NCI-H510A (cell line): ENCODE data around the gene FLYWCH1.

Source experiments
- DNase-seq: peaks from one replicate; lab custom pipeline; 2025; lab: John Stamatoyannopoulos, UW

The FLYWCH1 gene

DNA sequence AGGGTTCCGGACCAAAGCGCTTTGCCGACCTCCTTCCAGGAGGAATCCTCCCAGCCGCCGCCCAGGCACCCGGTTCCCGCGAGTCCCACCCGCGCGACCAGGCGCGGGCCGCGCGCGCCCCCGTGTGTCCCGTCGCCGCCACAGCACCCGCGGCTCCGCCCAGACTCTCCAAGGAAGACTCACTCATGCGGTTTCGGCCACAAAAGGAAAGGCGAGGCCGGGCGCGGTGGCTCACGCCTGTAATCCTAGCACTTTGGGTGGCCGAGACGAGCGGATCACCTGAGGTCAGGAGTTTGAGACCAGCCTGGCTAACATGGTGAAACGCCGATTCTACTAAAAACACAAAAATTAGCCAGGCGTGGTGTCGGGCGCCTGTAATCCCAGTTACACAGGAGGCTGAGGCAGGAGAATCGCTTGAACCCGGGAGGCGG is 72.0 kb downstream of the FLYWCH1 start:
- DNase-seq = no peak

DNA sequence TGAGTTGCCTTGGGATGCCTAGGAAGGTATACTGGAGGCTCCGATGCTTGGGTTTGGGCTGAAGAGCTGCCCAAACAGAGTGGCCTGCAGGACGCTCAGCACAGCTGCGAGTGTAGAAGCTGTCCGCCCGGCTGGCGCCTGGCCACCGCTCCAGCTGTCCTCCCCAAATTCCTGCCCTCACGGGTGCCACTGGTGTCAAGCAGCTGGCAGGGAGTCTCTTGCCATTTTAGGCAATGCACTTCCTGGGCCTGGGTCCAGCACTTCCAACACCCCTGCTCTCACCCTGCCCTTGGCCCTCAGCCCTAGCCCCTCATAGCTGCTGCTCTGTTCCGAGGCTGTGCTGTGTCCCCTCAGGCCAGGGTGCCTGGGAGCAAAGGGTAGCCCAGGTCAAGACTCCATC is 73.7 kb downstream of the FLYWCH1 start:
- no peak for DNase-seq

DNA sequence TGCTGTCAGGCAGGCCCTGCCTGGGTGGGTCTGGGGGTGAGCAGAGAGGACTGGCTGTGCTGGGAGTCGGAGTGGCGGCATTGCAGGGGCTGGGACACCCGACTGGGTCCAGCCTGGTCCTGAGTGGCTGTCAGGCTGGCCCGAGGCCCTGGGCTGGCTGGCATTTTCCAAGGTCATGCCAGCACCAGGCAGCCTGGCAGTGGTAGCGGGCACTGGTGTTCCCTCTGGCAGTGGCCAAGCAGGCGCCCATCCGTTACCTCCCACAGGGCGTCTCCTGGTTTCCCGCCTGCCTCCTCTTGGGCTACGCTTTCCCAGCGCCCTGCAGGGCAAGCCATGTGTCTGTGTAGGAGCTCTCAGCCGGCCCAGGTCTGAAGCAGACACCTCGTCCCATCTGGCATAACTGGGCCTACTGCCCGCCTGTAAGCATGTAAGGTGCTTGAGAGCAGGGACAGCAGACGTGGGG is 74.2 kb downstream of the FLYWCH1 start:
- no peak for DNase-seq

DNA sequence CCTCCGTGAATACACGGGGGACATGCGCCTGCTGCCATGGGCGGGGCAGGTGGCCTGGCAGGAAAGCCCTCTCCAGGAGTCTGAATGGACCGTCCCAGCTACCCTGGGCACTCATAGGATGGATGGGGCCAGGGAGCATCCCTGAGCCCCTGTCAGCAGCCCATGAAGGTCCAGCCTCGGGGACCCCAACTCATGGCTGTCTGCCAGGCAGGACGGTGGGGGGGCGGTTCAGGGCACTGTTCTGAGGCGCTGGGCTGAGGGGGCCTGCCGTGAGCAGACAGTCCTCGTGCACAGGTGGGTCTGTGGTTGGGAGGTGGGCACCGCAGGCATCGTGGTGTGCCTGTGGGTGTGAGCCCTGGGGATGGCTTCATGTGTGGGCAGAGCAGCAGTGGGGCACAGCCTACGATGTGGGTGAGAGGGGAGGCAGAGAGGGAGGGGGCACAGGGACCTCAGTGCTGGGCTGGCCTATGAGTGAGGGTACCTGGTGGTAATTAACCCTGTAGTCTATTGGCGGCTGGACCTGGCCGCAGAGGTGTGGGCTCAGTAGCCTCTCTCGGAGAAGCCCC is 75.0 kb downstream of the FLYWCH1 start:
- no peak for DNase-seq

DNA sequence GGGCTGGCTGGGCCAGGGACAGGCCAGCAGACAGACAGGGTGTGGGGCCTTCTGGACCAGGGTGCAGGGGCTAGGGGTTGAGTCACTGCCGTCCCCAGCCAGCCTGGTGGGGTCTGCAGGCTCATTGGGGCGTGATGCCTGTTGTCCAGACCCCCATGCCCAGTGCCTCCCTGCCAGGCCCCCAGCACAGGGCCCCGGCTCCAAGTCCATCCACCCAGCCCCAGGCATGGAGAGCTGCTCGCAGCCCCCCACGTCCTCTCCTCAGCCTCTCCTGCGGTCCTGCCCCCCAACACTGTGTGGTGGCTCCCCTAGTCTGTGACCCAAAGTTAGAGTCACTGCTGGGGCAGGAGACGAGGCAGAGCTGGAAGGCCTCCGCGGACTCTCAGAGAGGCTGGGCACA is 75.6 kb downstream of the FLYWCH1 start:
- DNase-seq = no peak

DNA sequence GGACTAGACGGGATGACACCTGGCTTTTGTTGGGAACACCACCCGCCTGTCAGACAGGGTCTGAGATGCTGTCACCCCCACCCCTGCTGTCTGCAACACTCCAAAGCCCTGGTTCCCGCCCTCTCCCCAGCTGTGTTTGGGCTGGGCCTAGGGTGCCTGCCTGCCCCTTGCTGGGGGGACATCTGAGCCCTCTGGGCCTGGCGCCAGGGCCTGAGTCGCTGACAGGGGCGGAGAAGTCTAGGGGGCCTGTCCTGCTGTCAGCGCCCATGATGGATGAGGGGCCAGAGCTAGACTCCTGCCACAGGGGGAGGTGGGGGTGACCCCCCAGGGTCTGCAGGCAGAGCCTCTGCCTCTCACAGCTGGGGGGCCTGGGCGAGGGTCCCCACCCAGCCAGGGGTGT is 76.1 kb downstream of the FLYWCH1 start:
- no peak for DNase-seq

DNA sequence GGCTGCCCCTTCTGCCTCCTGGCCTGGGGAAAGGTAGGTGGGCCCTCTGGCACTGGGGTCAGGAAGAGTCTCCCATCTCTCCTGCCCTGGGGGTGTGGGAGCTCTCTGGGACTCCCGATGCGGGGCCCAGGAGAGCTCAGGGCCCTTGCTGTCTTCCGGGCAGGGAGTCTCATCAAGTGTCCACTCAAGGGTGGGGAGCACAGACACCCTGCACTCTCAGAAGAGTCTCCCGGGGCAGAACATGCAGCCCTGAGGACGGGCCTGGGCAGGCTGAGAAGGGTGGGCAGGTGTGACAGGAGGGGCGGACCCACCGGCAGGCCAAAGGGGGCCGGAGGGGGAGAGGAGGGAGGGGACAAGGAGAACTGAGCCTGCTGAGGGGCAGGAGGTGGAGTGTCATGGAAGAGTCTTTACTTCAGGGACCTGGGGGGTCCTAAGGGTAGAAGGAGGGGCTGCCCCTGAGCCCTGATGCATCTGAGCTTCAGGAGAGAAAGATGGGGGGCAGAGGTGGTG is 76.9 kb downstream of the FLYWCH1 start:
- DNase-seq = no peak

DNA sequence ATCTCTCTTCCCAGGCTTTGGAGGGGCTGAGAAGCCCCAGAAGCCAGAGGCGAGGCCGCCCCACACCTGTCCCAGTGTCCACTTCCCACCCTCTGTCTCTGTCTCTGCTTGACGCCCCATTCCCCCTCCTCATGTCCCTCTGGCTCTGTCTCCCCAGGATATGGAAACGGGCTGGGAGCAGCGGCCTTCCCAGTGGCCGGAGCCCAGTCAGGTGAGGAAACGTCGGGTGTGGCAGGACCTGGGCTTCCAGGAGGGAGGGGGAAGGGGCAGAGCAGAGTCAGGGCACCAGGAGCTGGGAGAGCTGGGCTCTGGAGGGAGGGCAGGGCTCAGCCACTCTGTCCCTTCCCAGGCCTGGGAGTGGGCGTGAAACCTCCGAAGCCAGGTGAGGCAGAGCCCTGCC is 79.2 kb downstream of the FLYWCH1 start:
- no peak for DNase-seq

DNA sequence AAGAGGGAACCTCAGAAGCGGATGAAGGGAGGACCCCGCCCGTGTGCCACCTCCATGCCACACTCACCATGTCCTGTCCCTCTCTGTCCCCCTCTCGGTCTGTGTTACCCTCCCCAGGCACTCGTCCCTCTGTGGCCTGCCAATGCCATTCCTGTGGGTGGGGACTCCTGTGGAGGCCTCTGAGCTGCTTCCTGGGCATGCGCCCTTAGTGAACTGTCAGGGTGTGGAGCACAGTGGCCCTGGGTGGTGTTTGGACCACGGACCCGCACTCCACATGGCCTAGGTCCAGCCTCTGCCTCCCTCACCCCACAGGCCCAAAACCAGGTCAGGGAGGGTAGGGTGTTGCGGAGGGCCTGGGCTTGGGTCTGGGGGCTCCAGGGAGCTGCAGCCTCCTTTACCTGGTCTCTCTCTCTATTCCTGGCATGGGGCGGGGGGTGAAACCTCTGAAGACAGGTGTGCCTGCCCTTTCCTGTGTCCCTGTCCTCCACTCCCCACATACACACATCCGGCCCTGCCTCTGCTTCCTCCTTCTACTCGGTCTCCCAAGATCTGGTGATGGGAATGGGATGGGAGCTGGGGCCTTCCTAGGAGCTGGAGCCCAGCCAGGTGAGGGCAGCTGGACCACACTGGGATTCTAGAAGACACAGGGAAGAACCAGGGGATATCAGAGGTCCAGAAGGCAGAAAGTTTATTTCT is 80.0 kb downstream of the FLYWCH1 start:
- no peak for DNase-seq

DNA sequence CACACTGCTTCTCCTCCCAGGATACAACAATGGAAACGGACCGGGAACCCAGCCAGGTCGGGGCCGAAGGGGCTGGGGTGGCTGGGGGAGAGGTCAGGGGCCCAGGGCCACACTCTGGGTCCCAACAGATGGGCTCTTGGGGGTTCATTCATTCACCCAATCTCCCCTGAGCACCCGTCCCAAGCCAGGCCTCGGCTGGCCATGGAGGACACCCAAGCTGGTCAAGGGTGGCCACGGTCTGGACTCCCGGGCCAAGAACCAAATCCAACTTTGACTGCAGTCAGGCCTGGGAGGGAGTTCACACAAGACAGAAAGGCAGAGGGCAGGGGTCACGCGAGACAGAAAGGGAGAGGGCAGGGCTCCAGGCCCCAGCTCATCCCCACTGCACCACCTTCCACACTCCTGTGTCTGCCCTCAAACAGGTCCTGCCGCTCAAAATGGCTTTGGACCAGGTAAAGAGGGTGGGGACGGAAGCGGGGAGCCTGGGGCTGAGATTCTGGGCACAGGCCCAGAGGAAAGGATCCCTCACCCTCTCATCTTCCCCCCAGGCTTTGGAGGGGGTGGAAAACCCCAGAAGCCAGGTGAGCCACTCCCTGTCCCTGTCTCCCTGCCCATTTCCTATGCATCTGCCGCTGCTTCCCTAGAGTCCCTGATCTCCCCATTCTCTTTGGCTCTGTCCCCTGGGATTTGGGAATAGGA is 80.8 kb downstream of the FLYWCH1 start:
- no peak for DNase-seq

DNA sequence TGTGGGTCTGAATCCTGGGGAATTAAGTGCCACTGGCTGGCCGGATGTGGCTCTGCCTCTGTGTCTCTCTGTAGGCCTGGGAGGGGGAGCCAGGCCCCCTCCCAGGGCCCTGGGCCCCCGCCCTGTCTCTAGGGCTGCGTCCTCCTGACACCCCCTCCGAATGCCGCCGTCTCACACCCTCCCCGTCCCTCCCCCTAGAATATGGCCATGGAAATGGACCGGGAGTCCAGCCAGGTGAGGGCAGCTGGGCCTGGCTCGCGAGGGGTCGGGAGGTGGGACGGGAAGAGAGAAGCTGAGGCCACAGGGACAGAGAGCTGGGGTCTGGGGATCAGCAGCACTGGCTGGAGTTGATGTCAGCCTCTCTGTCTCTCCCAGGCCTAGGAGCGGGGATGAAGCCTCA is 84.6 kb downstream of the FLYWCH1 start:
- DNase-seq = no peak

DNA sequence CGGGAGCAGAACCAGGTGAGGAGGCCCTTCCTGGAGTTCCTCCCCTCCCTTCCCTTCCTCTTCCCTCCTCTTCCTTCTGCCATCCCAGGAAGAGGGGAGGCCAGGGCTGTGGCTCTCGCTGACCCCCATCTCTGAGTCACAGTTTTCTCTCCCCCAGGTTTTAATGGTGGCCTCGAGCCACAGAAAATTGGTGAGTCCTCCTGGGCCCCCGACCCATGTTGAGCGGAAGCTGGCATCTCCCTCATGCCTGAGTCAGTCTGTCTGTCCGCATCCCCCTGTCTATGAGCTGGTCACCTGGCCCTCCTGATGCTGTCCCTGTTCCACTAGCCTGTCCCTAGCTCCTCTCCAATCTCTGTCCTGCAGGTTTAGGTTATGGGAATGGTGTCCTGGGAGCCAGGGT is 88.2 kb downstream of the FLYWCH1 start:
- no peak for DNase-seq

DNA sequence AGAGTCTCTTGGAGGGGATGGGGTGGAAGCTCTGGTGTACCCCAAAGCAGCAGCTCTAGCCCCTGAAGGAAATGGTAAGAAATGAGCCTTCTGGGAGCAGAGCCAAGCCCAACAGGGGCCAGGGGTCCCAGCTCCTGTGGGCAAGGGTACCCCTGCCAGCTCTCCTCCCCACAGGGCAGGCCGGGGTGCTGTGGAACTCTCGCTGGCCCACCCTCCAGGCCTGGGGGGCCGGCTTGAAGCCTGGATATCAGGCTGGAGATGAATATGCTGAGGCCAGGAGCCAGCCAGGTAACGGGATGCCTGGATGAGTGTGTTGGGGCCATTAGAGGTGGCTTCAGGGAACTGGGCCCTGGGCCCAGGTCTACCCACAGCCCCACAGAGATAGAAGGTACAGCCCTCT is 88.8 kb downstream of the FLYWCH1 start:
- DNase-seq = no peak
